ENCODE data around the gene TNS1. TPM values are rescaled to one million over a fixed set of nuclear protein-coding genes. Genes with fewer than 3 reads are reported as not detected.

The TNS1 gene
- total RNA-seq, 1 donor from 2014 or later, result 14.5 TPM

- peaks cover 29% of the 10 kb centered on the region for H3K27me3 Mint-ChIP-seq (ENCODE audit: low read depth)
- H3K9me3 Mint-ChIP-seq, result no peaks in the 10 kb centered on the region
- H3K27ac Mint-ChIP-seq (ENCODE audit: unreplicated experiment), result no peak overlapping the region
- peaks cover 9% of the 10 kb centered on the region for H3K4me1 Mint-ChIP-seq
- TF ChIP-seq, protein P1, sequence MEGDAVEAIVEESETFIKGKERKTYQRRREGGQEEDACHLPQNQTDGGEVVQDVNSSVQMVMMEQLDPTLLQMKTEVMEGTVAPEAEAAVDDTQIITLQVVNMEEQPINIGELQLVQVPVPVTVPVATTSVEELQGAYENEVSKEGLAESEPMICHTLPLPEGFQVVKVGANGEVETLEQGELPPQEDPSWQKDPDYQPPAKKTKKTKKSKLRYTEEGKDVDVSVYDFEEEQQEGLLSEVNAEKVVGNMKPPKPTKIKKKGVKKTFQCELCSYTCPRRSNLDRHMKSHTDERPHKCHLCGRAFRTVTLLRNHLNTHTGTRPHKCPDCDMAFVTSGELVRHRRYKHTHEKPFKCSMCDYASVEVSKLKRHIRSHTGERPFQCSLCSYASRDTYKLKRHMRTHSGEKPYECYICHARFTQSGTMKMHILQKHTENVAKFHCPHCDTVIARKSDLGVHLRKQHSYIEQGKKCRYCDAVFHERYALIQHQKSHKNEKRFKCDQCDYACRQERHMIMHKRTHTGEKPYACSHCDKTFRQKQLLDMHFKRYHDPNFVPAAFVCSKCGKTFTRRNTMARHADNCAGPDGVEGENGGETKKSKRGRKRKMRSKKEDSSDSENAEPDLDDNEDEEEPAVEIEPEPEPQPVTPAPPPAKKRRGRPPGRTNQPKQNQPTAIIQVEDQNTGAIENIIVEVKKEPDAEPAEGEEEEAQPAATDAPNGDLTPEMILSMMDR (conservative IDR thresholded peaks at IDR 0.05), result no peak
- H3K36me3 Mint-ChIP-seq (ENCODE audit: low read depth), result no peaks in the 10 kb centered on the region
- no peak overlapping the region for H3K4me3 Mint-ChIP-seq
- no peak for DNase-seq (ENCODE audit: low read depth, low spot score)
These were observed 29.0 kb upstream of the TNS1 start for GRCh38 chr2:218031771-218032257.

- Mint-ChIP-seq H3K36me3 (ENCODE audit: low read depth) (no peaks in the 10 kb centered on the region), H3K27ac (ENCODE audit: unreplicated experiment) (no peak overlapping the region), H3K4me1 (peaks cover 9% of the 10 kb centered on the region), H3K9me3 (no peaks in the 10 kb centered on the region), H3K4me3 (no peak overlapping the region), H3K27me3 (ENCODE audit: low read depth) (peaks cover 25% of the 10 kb centered on the region)
- TF ChIP-seq, protein P1 (conservative IDR thresholded peaks at IDR 0.05), result no peak
- DNase-seq (ENCODE audit: low read depth, low spot score), result no peak
These were observed 28.5 kb upstream of the TNS1 start for GRCh38 chr2:218031261-218031660.

GRCh38 chr2:218030409-218031195 lies 27.8 kb upstream of the TNS1 start:
- H3K9me3 Mint-ChIP-seq, result no peaks in the 10 kb centered on the region
- no peak for DNase-seq (ENCODE audit: low read depth, low spot score)
- TF ChIP-seq, protein P1 (conservative IDR thresholded peaks at IDR 0.05), result no peak
- peaks cover 25% of the 10 kb centered on the region for H3K27me3 Mint-ChIP-seq (ENCODE audit: low read depth)
- H3K36me3 Mint-ChIP-seq (ENCODE audit: low read depth), result no peaks in the 10 kb centered on the region
- H3K4me3 Mint-ChIP-seq, result no peak overlapping the region
- H3K4me1 Mint-ChIP-seq, result peaks cover 15% of the 10 kb centered on the region
- H3K27ac Mint-ChIP-seq (ENCODE audit: unreplicated experiment), result no peak overlapping the region

DNA sequence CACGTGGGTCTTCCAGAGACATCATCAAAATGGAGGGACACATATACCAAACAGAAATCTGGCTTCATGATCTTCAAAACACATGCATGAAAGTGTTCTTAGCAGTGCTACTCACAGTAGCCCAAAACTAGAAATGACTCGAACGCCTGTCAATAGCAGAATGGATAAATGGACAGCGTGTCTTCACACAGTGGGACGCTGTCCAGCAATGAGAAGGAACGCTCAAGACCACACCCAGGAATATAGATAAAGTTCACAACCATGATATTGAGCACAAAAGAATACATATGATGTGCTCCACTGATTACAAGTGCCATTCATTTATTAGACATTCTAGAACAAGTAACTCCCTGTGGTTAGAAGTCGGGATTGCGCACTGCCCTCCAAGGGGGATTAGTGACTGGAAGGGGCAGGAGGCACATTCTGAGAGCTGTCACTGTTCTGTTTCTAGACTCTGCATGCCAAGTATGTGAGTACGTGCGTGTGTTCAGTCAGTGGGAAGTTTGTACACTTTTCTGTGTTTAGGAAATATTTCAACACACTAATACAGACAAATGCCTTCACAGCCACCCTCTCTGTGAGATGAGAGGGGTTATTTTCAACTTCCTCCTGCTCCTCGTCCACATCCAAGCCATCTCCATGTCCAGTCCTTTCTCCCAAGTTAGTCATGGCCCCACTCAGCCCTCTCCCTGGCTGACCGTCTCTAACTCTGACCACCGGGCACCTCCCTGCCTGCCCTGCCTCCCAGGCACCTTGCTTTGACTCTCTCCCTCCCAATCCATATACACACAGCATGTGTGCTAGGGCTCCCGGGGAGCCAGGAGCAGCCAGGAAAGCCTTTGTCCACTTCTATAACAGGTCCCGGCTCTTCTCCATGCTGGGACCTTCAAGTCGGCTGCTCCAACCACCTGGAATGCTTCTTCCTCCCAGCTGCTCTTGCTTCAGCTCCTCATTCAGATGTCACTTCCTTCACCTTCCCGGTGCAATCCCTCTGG lies 26.9 kb upstream of the TNS1 start:
- DNase-seq (ENCODE audit: low read depth, low spot score), result no peak
- H3K9me3 Mint-ChIP-seq, result no peaks in the 10 kb centered on the region
- H3K27me3 Mint-ChIP-seq (ENCODE audit: low read depth), result peaks cover 22% of the 10 kb centered on the region
- H3K27ac Mint-ChIP-seq (ENCODE audit: unreplicated experiment), result no peak overlapping the region
- peaks cover 14% of the 10 kb centered on the region for H3K4me1 Mint-ChIP-seq
- H3K4me3 Mint-ChIP-seq, result no peak overlapping the region
- TF ChIP-seq, protein P1 (conservative IDR thresholded peaks at IDR 0.05), result no peak
- no peaks in the 10 kb centered on the region for H3K36me3 Mint-ChIP-seq (ENCODE audit: low read depth)

- DNase-seq (ENCODE audit: low read depth, low spot score), result no peak
- no peak overlapping the region for H3K27ac Mint-ChIP-seq (ENCODE audit: unreplicated experiment)
These were observed 26.0 kb upstream of the TNS1 start for GRCh38 chr2:218028562-218029348.

More at GRCh38 chr2:218028562-218029348, 26.0 kb upstream of the TNS1 start:
- Mint-ChIP-seq H3K36me3 (ENCODE audit: low read depth) (no peaks in the 10 kb centered on the region), H3K9me3 (no peaks in the 10 kb centered on the region), H3K4me1 (peaks cover 8% of the 10 kb centered on the region), H3K27me3 (ENCODE audit: low read depth) (peaks cover 13% of the 10 kb centered on the region), H3K4me3 (no peak overlapping the region)
- TF ChIP-seq, protein P1 (conservative IDR thresholded peaks at IDR 0.05), result no peak

All from neural crest cell (in vitro differentiated cells).